H1 (cell line): ENCODE results near the gene SLC39A9. TPM values are rescaled to one million over a fixed set of nuclear protein-coding genes. Genes with fewer than 3 reads are reported as not detected.

Experiments
- CTCF ChIA-PET: fragments of 300-600 bp; sonication (Branson Sonifier 250); formaldehyde crosslinking; loops from one replicate; lab custom pipeline; 2021; ENCODE audit not compliant: partially characterized antibody; lab: Charles Lee
- POLR2A ChIA-PET: fragments of 300-600 bp; sonication (Branson Sonifier 250); formaldehyde crosslinking; loops from one replicate; lab custom pipeline; 2021; ENCODE audit warnings: inconsistent platforms; ENCODE audit not compliant: partially characterized antibody; lab: Charles Lee
- DNase-seq, 2 experiments: peaks; one replicate each; pipeline versions ENCODE4 v3.0.0 to v3.0.0-alpha.2; 2010 to 2022; ENCODE audit warnings: low spot score in 2 of 2, low read depth in 1 of 2, mixed read lengths in 1 of 2
- FAIRE-seq: peaks from 2 replicates; lab custom pipeline; 2011; peaks lifted over from hg19 to GRCh38; lab: Jason Lieb, UNC
- H2AFZ ChIP-seq: 2 replicates; pipeline ENCODE4 v1.8.1; 2012; ENCODE audit warnings: low read length, inconsistent platforms
- H2AK5ac ChIP-seq: 2 replicates; pipeline ENCODE4 v1.6.1; 2013; ENCODE audit warnings: low read depth, low read length
- H2BK120ac ChIP-seq: replicated peaks from 2 replicates; pipeline ENCODE3; 2013; ENCODE audit warnings: low read depth, low read length, inconsistent platforms
- H2BK12ac ChIP-seq: 2 replicates; pipeline ENCODE4 v1.6.1; 2013; ENCODE audit warnings: low read depth, low read length
- H2BK15ac ChIP-seq: 2 replicates; pipeline ENCODE4 v1.6.1; 2013; ENCODE audit warnings: low read length
- H2BK20ac ChIP-seq: 2 replicates; pipeline ENCODE4 v1.6.1; 2013; ENCODE audit warnings: low read length
- H2BK5ac ChIP-seq: 2 replicates; pipeline ENCODE4 v1.6.1; 2013; ENCODE audit warnings: low read depth, low read length
- H3K14ac ChIP-seq: 2 replicates; pipeline ENCODE4 v1.6.1; 2013; ENCODE audit warnings: inconsistent platforms; ENCODE audit not compliant: insufficient read length
- H3K18ac ChIP-seq: 2 replicates; pipeline ENCODE4 v1.6.1; 2013; ENCODE audit warnings: low read length; ENCODE audit errors: extremely low read depth
- H3K23ac ChIP-seq: 2 replicates; pipeline ENCODE4 v1.6.1; 2013; ENCODE audit warnings: inconsistent platforms; ENCODE audit not compliant: insufficient read length
- H3K23me2 ChIP-seq: 2 replicates; pipeline ENCODE4 v1.6.1; 2013; ENCODE audit warnings: low read depth, low read length
- H3K27ac ChIP-seq: 2 replicates; pipeline ENCODE4 v1.6.1; 2011; ENCODE audit warnings: low read depth, low read length, inconsistent platforms
- H3K27me3 ChIP-seq, 4 experiments: replicated peaks in 1 of 4; 1 replicate in 1 of 4; 2 replicates in 3 of 4; pipeline versions ENCODE4 v1.6.1 to v1.8.1; 2011 to 2013; ENCODE audit warnings: low read length in 3 of 4, mild to moderate bottlenecking in 3 of 4, inconsistent platforms in 2 of 4, mixed read lengths in 2 of 4, moderate library complexity in 1 of 4; ENCODE audit not compliant: control insufficient read depth in 3 of 4, insufficient read depth in 3 of 4; ENCODE audit errors: extremely low read depth in 1 of 4
- H3K36me3 ChIP-seq, 4 experiments: 2 replicates each; pipeline versions ENCODE4 v1.6.1 to v1.8.1; 2011 to 2013; ENCODE audit warnings: mild to moderate bottlenecking in 4 of 4, low read length in 3 of 4, moderate library complexity in 2 of 4, control low read depth in 1 of 4, inconsistent platforms in 1 of 4; ENCODE audit not compliant: insufficient read depth in 4 of 4, control insufficient read depth in 2 of 4
- H3K4ac ChIP-seq: replicated peaks from 2 replicates; pipeline ENCODE3; 2013; ENCODE audit warnings: low read length, low read depth, mixed read lengths, inconsistent platforms; ENCODE audit not compliant: insufficient read length
- H3K4me1 ChIP-seq, 4 experiments: replicated peaks in 1 of 4; 1 replicate in 1 of 4; 2 replicates in 3 of 4; pipeline versions ENCODE4 v1.6.1 to v1.8.1; 2011 to 2013; ENCODE audit warnings: low read length in 3 of 4, inconsistent platforms in 2 of 4, mixed read lengths in 1 of 4; ENCODE audit not compliant: insufficient read depth in 4 of 4, control insufficient read depth in 3 of 4
- H3K4me2 ChIP-seq, 2 experiments: 2 replicates each; pipeline versions ENCODE4 v1.6.1 to v1.8.1; 2011 to 2013; ENCODE audit warnings: low read depth in 2 of 2, low read length in 2 of 2, control low read depth in 1 of 2, inconsistent platforms in 1 of 2, mild to moderate bottlenecking in 1 of 2; ENCODE audit not compliant: insufficient read depth in 1 of 2
- H3K4me3 ChIP-seq, 4 experiments: fragments of 200-600, 300-600 bp in 1 of 4; sonication (generic), shearing (Covaris generic), sonication (Bioruptor Twin) in 1 of 4; 2 replicates each; pipeline versions ENCODE4 v1.5.1 to v1.8.1; 2011 to 2016; ENCODE audit warnings: low read length in 4 of 4, low read depth in 3 of 4, control low read depth in 2 of 4, inconsistent platforms in 2 of 4, mild to moderate bottlenecking in 2 of 4, mixed read lengths in 1 of 4, moderate library complexity in 1 of 4; ENCODE audit not compliant: insufficient read depth in 2 of 4; ENCODE audit errors: extremely low read depth in 1 of 4
- H3K56ac ChIP-seq: replicated peaks from 2 replicates; pipeline ENCODE3; 2013; ENCODE audit warnings: low read depth, mild to moderate bottlenecking, mixed read lengths, low read length, inconsistent platforms; ENCODE audit not compliant: insufficient read length
- H3K79me1 ChIP-seq: 2 replicates; pipeline ENCODE4 v1.6.1; 2013; ENCODE audit warnings: low read depth, low read length, control low read depth
- H3K79me2 ChIP-seq, 2 experiments: 2 replicates each; pipeline versions ENCODE4 v1.6.1 to v1.8.1; 2012 to 2013; ENCODE audit warnings: low read length in 2 of 2, mild to moderate bottlenecking in 2 of 2, inconsistent platforms in 1 of 2; ENCODE audit not compliant: insufficient read depth in 2 of 2, control insufficient read depth in 1 of 2
- H3K9ac ChIP-seq, 4 experiments: replicated peaks in 1 of 4; 1 replicate in 1 of 4; 2 replicates in 3 of 4; pipeline versions ENCODE4 v1.6.1 to v1.8.1; 2011 to 2013; ENCODE audit warnings: low read depth in 3 of 4, low read length in 3 of 4, control low read depth in 2 of 4, mild to moderate bottlenecking in 2 of 4, moderate library complexity in 2 of 4, inconsistent platforms in 1 of 4; ENCODE audit errors: extremely low read depth in 1 of 4
- H3K9me3 ChIP-seq, 2 experiments: 2 replicates each; pipeline versions ENCODE4 v1.6.1 to v1.8.1; 2012 to 2013; ENCODE audit warnings: mild to moderate bottlenecking in 2 of 2, moderate library complexity in 2 of 2, control low read depth in 1 of 2, inconsistent platforms in 1 of 2, low read depth in 1 of 2, low read length in 1 of 2, mixed read lengths in 1 of 2; ENCODE audit not compliant: insufficient read depth in 2 of 2
- H4K20me1 ChIP-seq, 2 experiments: replicated peaks in 1 of 2; 2 replicates each; pipeline versions ENCODE3 to v1.8.1; 2011 to 2013; ENCODE audit warnings: inconsistent platforms in 2 of 2, low read length in 2 of 2, mild to moderate bottlenecking in 1 of 2; ENCODE audit not compliant: insufficient read depth in 2 of 2, control insufficient read depth in 1 of 2
- H4K5ac ChIP-seq: 2 replicates; pipeline ENCODE4 v1.6.1; 2013; ENCODE audit warnings: low read length, low read depth, mixed read lengths, inconsistent platforms; ENCODE audit not compliant: insufficient read length
- H4K8ac ChIP-seq: 2 replicates; pipeline ENCODE4 v1.8.0; 2013; ENCODE audit warnings: mild to moderate bottlenecking, moderate library complexity, low read length, inconsistent platforms; ENCODE audit not compliant: insufficient read depth; ENCODE audit errors: extremely low read depth
- H4K91ac ChIP-seq: replicated peaks from 2 replicates; pipeline ENCODE3; 2013; ENCODE audit warnings: low read length, mixed read lengths, inconsistent platforms; ENCODE audit not compliant: insufficient read length
- ATF2 ChIP-seq: IDR thresholded peaks from 2 replicates; pipeline ENCODE4 v1.6.1; 2012; ENCODE audit warnings: low read length, inconsistent platforms
- ATF3 ChIP-seq: IDR thresholded peaks from 2 replicates; pipeline ENCODE4 v1.6.1; 2011; ENCODE audit warnings: low read depth, mild to moderate bottlenecking, low read length; ENCODE audit not compliant: insufficient read depth
- CBX5 ChIP-seq: fragments of 300-800, 300-1000 bp; sonication (generic); IDR thresholded peaks from 2 replicates; pipeline ENCODE4 v1.7.1; 2016; ENCODE audit warnings: antibody characterized with exemption, low read length, low read depth
- EP300 ChIP-seq, 2 experiments: IDR thresholded peaks; 1 replicate in 1 of 2; 2 replicates in 1 of 2; pipeline ENCODE4 v1.6.1; 2011 to 2012; ENCODE audit warnings: low read depth in 2 of 2, low read length in 2 of 2, mild to moderate bottlenecking in 2 of 2, borderline replicate concordance in 1 of 2, inconsistent platforms in 1 of 2, moderate library complexity in 1 of 2
- JUN ChIP-seq: IDR thresholded peaks from 2 replicates; pipeline ENCODE4 v1.6.1; 2011; ENCODE audit warnings: low read depth, mild to moderate bottlenecking, improper control_type of control experiment, low read length
- SAP30 ChIP-seq: fragments of 300-600 bp; sonication (generic); IDR thresholded peaks from 2 replicates; pipeline ENCODE4 v1.7.1; 2012; ENCODE audit warnings: low read length, moderate library complexity, mild to moderate bottlenecking, inconsistent platforms; ENCODE audit not compliant: insufficient read depth, insufficient replicate concordance
- SP2 ChIP-seq: IDR thresholded peaks from 2 replicates; pipeline ENCODE4 v1.6.1; 2012; ENCODE audit warnings: mild to moderate bottlenecking, low read length, inconsistent platforms
- SP4 ChIP-seq: IDR thresholded peaks from 2 replicates; pipeline ENCODE4 v1.6.1; 2012; ENCODE audit warnings: low read length, inconsistent platforms
- SRF ChIP-seq: IDR thresholded peaks from 2 replicates; pipeline ENCODE4 v1.6.1; 2011; ENCODE audit warnings: mild to moderate bottlenecking, low read depth, low read length, moderate library complexity
- SUZ12 ChIP-seq: fragments of 200-600 bp; sonication (generic); IDR thresholded peaks from 2 replicates; pipeline ENCODE4 v1.6.1; 2012; ENCODE audit warnings: mild to moderate bottlenecking, inconsistent platforms, low read length, moderate library complexity, mixed read lengths
- WGBS, 2 experiments: shearing (Covaris generic) in 1 of 2; methylation state at CpG; one replicate each; pipeline versions ENCODE4 v1.1.6 to v1.1.7; 2013 to 2015; ENCODE audit warnings: low lambda C conversion rate in 2 of 2, mixed read lengths in 2 of 2, inconsistent platforms in 1 of 2, low coverage in 1 of 2, missing lambda C conversion rate in 1 of 2; ENCODE audit not compliant: insufficient replicate concordance in 2 of 2, insufficient coverage in 1 of 2, insufficient read length in 1 of 2; ENCODE audit errors: extremely low coverage in 1 of 2, missing lambda C conversion rate in 1 of 2; 5-methylcytosine and 5-hydroxymethylcytosine counted together
- polyA plus RNA-seq, 7 experiments: library from polyadenylated mRNA; depleted of rRNA in 3 of 7; stranded (reverse) in 5 of 7; unstranded in 2 of 7; fragments of >200 nt in 5 of 7; fragments of 200-250 nt in 2 of 7; gene quantifications; 1 replicate in 5 of 7; 2 replicates in 1 of 7; 4 replicates in 1 of 7; pipeline versions ENCODE4 v1.2.1 to v1.2.3, GENCODE V29; 2011 to 2013; ENCODE audit warnings: missing spikeins in 2 of 7, mixed read lengths in 2 of 7
- total RNA-seq: library from RNA; stranded (reverse); fragmentation: NEBNext Ultra II Directional; extraction: Animal tissue kit (Norgen Biotek cat#: 25700); gene quantifications from 2 replicates; pipeline ENCODE4 v1.2.1, GENCODE V29; 2021

The SLC39A9 gene
- total and polyA plus RNA-seq, 2 of the 8 experiments (the other 6 are each of a cell fraction or from before 2014, with no cell fraction given): 31.0 to 44.2 TPM

DNA sequence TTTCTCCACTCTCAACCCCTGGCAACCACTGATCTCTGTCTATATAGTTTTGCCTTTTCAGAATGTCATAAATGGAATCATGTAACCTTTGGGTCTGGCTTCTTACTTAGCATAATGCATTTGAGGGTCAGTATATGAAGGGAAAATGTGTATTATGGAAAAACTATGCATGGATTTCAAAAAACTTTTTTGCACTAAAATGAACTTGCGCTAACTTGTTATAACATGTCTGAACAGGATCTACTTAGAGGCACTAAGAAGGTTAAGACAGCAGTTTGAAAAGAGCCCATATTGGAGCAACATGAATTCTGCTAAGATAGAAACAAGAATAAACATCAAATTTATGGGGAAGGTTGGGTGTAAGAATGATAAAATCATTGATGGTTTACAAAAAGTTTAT, 29.1 kb downstream of the SLC39A9 start:
- Histone ChIP-seq H3K27me3 (no peaks in the 10 kb centered on the region), H2BK5ac (no peak overlapping the region), H3K79me1 (0 out of 2 replicates have a peak, but pooled peaks cover 3% of the 10 kb centered on the region), H3K18ac (no peak overlapping the region), H2AFZ (no peak overlapping the region), H3K4ac (no peak overlapping the region), H3K4me2 (no peak overlapping the region), H2BK20ac (no peak overlapping the region), H4K5ac (no peak overlapping the region), H3K9me3 (no peaks in the 10 kb centered on the region), H3K4me3 (no peak overlapping the region), H3K23me2 (no peaks in the 10 kb centered on the region), H4K8ac (no peak overlapping the region), H3K14ac (no peak overlapping the region), H3K27ac (no peak overlapping the region), H3K79me2 (peaks cover 0 to 5% of the 10 kb centered on the region in 2 experiments; a peak in 2 of 4 replicates), H4K91ac (no peak overlapping the region), H3K23ac (no peak overlapping the region), H3K9ac (no peak overlapping the region), H2BK120ac (no peak overlapping the region), H4K20me1 (no peaks in the 10 kb centered on the region), H3K56ac (no peak overlapping the region), H3K36me3 (peaks cover 0 to 9% (median 4%) of the 10 kb centered on the region in 4 experiments; a peak in 4 of 8 replicates), H2BK15ac (no peak overlapping the region), H3K4me1 (no peaks in the 10 kb centered on the region), H2BK12ac (no peak overlapping the region), H2AK5ac (no peak overlapping the region)
- 89% methylated on average over 1 of the region's 1 CpG; no CpG with 5 or more reads in 1 of the 2 experiments for WGBS, 2 experiments
- ChIA-PET CTCF (no interaction called here), POLR2A (interaction anchor here (0.7 kb wide), 1 partner anchor 12 kb away, joined by 3 read pairs; no protein-coding TSS in a partner anchor)
- no peak for DNase-seq
- no peak for FAIRE-seq
- TF ChIP-seq JUN: no peak
- no peak for TF ChIP-seq SP4
- TF ChIP-seq SUZ12: no peak
- no peak for TF ChIP-seq SAP30
- TF ChIP-seq CBX5: no peak
- no peak for TF ChIP-seq SRF
- TF ChIP-seq ATF3: no peak
- TF ChIP-seq EP300 (IDR thresholded peaks at IDR 0.05; ENCODE audit: borderline replicate concordance in 1 of 2, low read depth in 2 of 2, low read length in 2 of 2): no peak
- TF ChIP-seq ATF2: no peak
- TF ChIP-seq SP2: no peak
